RPMI8226 (cell line): ENCODE data around the gene FBLN7.
"Not testable (repeated sequence)": the region's sequence is repeated elsewhere in the genome, so short reads cannot be mapped to it uniquely, and the experiment has no call there.

Experiments used
- DNase-seq: peaks from one replicate; pipeline ENCODE4 v3.0.0-alpha.2; 2015

FBLN7 gene

DNA sequence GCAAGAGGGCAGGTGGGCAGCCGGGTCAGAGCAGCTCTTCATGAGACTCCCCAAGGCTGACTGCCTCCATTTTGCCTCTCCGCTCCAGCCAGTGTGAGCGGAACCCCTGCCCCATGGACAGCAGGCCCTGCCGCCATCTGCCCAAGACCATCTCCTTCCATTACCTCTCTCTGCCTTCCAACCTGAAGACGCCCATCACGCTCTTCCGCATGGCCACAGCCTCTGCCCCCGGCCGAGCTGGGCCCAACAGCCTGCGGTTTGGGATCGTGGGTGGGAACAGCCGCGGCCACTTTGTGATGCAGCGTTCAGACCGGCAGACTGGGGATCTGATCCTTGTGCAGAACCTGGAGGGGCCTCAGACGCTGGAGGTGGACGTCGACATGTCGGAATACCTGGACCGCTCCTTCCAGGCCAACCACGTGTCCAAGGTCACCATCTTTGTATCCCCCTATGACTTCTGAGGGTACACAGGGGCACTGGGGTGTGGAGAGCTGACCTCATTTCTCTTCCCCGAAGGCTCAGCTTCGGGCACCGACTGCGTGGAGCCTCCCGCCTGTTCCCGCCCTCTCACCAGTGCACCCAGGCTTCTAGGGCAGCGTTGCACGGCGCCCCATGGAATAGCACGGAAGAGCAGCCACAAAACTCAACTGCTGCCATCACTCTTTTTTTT lies 49.0 kb downstream of the FBLN7 start:
- no peak for DNase-seq

DNA sequence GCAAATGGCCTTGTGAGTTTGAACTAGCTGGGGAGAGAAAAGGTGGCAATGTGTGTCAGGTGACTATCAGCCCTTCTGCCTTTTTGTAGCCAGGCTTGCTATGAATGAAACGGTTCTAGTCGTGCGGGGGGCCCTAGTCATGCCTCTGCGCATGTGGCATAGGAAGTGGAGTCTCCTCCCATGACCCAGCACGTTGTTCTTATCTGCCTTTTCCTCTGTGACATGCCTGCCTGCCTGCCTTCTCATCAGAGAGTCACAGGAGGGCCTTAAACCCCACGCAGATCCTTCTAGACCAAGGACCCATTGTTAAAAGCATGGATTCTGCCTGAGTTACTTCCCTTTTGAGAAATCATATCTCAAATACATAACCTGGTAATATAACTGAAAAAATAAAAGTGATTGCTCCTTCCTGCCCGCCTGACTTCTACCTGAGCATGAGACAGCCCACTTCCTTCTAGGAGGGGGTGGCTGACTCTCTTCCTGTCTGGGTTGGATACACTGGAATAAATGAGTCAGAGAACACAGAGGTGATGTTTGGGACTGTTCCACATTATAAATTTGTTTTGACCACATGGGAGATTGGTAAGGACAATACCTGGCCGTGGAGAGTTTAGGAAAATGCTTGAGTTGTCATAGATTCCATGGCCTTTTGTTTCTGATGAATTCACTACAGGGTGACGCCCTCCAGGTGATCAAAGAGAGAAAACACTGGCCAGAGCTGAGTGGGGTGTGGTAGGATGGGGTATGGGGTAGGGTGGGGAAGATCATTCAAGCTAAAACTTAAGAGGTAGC lies 49.8 kb downstream of the FBLN7 start:
- no peak for DNase-seq

GRCh38 chr2:112189001-112189556 lies 50.9 kb downstream of the FBLN7 start:
- no peak for DNase-seq

GRCh38 chr2:112194028-112194427 lies 55.8 kb downstream of the FBLN7 start:
- no peak for DNase-seq

- DNase-seq = no peak
These were observed 56.3 kb downstream of the FBLN7 start for GRCh38 chr2:112194482-112194881.

- DNase-seq = no peak
These were observed 57.1 kb downstream of the FBLN7 start for GRCh38 chr2:112195167-112195766.

DNA sequence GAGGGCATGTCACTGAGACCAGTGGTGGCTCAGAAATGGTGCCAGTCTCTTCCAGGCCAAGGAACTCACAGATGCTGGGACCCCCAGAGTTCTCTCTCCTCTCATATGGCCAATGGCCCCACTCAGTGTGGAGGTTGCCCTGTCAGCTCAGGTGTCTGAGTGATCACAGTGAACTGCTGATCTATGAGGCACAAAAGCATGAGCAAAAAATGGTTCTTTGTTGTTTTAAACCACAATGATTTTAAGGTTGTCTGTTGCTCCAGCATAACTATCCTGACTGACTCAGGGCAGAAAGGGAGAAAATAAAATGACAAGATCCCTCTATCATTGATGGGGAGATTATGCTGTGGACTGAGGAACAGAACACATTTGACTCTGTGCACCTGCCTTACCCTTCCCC lies 57.8 kb downstream of the FBLN7 start:
- DNase-seq = no peak

DNA sequence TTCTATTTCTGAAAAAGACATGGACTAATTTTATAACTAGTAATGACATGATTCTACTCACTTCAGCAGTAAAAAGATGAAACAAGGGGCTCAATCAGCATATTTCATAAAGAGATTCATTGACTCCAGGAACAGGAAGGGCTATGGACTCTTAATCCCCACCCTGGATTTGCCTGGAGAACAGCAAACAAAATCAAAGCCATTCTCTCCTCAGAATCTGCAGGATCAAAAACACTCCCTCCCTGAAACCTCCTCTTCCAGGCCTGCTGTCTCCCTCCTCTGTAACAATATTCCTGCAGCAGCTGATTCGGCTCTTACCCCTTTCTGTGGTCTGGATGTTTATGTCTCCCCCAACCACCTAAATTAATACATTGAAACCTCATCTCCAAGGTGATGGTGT lies 59.7 kb downstream of the FBLN7 start:
- no peak for DNase-seq

- DNase-seq = no peak
These were observed 60.6 kb downstream of the FBLN7 start for GRCh38 chr2:112198780-112199179.

- no peak for DNase-seq
These were observed 61.0 kb downstream of the FBLN7 start for GRCh38 chr2:112199188-112199587.

DNA sequence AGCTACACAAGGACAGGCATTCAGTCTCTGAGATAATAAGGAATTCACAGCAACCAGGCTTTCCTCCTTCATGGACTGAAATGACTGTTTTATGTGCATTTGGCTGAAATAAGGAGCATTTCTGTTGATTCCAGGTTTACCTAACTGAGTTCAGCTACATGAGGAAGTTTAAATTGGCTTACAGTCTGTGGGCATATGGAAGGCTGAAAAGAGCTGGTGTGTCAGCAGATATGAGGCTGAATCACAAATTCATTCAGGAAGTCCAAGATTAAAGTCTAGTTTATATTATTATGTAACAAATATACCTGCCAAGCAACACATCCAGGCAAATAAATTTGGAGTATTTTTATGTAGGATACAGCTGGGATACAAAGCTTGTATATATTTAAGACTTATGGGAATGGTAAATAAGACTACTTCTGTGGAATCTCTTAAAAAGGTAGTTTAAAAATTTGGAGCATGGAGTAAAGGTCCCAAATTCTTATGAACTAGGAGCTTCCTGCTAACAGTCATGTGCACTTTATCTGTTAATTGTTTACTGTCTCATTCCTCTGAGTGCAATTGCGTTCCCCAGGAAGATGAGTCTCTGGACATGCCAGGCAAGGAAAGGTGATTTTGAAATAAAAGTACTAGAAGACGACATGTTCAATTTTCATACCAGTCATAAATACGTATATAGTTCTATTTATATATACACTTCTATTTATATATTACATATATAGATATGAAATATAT lies 63.7 kb downstream of the FBLN7 start:
- DNase-seq = no peak

DNA sequence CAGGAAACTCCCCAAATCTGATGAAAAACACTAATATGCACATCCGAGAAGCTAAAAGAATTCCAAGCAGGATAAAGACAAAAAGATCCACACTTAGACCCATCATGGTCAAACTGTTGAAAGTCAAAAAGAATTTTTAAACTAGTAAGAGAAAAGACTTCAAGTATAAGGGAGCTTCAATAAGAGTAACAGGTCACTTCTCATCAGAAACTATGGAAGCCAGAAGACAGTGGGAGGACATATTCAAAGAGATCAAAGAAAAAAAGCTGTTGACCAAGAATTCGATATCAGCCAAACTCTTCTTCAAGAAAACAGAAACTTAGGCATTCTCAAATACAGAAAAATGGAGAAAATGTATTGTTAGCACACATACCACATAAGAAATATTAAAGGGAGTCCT lies 66.2 kb downstream of the FBLN7 start:
- DNase-seq = no peak

GRCh38 chr2:112207905-112208304 lies 69.7 kb downstream of the FBLN7 start:
- DNase-seq = not testable (repeated sequence)

GRCh38 chr2:112216167-112216566 lies 78.0 kb downstream of the FBLN7 start:
- no peak for DNase-seq

DNA sequence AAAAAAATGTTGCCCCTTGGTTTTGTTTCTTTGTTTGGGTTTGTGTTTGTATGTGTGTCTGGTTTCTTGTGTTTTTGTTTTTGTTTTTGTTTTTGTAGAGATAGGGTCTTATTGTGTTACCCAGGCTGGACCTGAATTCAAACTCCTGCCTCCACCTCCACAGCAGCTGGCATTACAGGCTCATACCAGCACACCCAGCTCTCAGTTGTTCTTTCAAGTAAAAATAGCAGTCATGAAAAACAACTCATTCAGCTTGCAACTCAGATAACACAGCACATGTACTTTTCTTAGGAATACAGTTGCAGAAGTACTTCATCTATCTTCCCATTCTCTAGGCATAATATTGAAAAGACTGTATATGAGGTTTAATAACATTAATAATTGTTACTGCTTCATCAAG lies 79.7 kb downstream of the FBLN7 start:
- no peak for DNase-seq

- DNase-seq = no peak
These were observed 82.0 kb downstream of the FBLN7 start for GRCh38 chr2:112220186-112220585.

- DNase-seq = no peak
These were observed 82.6 kb downstream of the FBLN7 start for GRCh38 chr2:112220831-112221230.

DNA sequence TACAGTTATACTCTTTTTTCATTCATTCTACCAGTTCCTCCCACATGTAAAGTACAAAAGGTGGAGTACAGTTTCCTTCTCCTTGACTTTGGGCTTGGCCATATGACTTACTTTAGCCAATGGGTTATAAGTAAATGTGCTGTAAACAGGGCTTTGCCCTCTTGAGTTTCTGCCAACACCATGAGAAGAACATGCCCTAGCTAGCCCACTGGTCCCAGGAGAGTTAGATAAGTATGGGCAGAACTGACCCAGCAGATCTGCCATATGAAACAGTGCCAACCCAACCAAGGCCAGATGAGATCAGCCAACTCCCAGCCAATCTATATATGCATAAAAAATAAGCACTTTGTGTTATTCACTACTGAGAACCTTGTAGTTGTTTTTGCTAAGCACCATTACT lies 91.2 kb downstream of the FBLN7 start:
- DNase-seq = no peak

DNA sequence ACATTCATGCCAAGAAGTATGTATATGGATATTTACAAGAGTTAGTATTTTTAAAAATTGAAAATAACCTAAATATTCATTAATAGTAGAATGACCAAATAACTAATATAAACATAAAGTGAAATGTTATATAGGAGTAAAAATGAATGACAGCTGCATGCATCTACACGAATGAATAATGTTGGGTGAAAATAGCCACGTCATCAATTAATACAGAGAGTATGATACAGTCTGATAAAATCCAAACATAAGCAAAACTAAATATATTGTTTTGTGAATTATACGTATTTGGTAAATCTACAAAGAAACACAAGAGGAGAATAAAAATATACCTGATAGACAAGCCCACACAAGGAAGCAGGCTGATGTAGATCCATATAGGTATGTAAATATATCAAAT lies 92.2 kb downstream of the FBLN7 start:
- no peak for DNase-seq
